Progenitor cell of endocrine pancreas (in vitro differentiated cells): ENCODE data around the gene SHISA6. TPM values are rescaled to one million over a fixed set of nuclear protein-coding genes. Genes with fewer than 3 reads are reported as not detected.
A peak's percentile ranks its signal among the peaks of the same experiment; 100 is the strongest.

Experiments
- DNase-seq: peaks from one replicate; pipeline ENCODE4 v3.0.0; 2021; ENCODE audit warnings: low spot score; ENCODE audit not compliant: unreplicated experiment
- H3K27ac Mint-ChIP-seq: 2 replicates; pipeline ENCODE4 v1.8.0; 2021; ENCODE audit warnings: mild to moderate bottlenecking, moderate library complexity, mixed read lengths
- H3K27me3 Mint-ChIP-seq: 2 replicates; pipeline ENCODE4 v1.8.0; 2021; ENCODE audit warnings: mixed read lengths
- H3K36me3 Mint-ChIP-seq: 2 replicates; pipeline ENCODE4 v1.8.0; 2022; ENCODE audit warnings: mixed read lengths; ENCODE audit not compliant: insufficient read depth
- H3K4me1 Mint-ChIP-seq: 2 replicates; pipeline ENCODE4 v1.8.0; 2021; ENCODE audit warnings: low read depth, mixed read lengths
- H3K4me3 Mint-ChIP-seq: 2 replicates; pipeline ENCODE4 v1.8.0; 2021; ENCODE audit warnings: low read depth, mild to moderate bottlenecking, moderate library complexity, mixed read lengths
- H3K9me3 Mint-ChIP-seq: 2 replicates; pipeline ENCODE4 v1.8.0; 2021; ENCODE audit warnings: low read depth, mixed read lengths
- total RNA-seq: library from RNA; stranded (reverse); gene quantifications from 2 replicates; pipeline ENCODE4 v1.2.1, GENCODE V29; 2021
- TF ChIP-seq, protein P1 (sequence below): fragments of 200-600 bp; sonication (generic); IDR thresholded peaks from one replicate; pipeline ENCODE4 v1.5.0; 2021; ENCODE audit warnings: antibody characterized with exemption, mild to moderate bottlenecking; ENCODE audit not compliant: unreplicated experiment

The SHISA6 gene
- total RNA-seq, 1 donor from 2014 or later, result 1.0 TPM

DNA sequence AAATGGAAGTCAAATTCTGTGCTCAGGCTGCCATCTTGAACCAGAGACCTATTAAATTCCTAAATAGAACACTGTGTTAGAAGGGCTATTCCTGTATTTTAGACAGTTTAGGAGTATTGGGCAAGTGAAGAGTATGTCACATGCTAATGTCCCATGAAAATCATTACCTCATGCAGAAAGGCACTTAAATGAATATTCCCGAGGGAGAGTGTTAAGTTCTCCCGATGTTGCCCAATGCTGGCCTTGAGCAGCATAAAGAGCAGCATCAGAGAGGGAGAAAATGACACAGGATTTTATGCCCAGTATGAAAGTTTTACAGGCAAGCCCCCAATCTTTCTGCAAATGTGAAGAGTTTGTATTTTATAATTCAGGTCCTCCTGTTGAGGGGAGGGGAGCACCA lies 28.2 kb upstream of the SHISA6 start:
- no peaks in the 10 kb centered on the region for H3K27me3 Mint-ChIP-seq
- no peak for DNase-seq
- H3K27ac Mint-ChIP-seq, result no peak overlapping the region
- H3K9me3 Mint-ChIP-seq, result peaks cover 20% of the 10 kb centered on the region
- TF ChIP-seq, protein P1, sequence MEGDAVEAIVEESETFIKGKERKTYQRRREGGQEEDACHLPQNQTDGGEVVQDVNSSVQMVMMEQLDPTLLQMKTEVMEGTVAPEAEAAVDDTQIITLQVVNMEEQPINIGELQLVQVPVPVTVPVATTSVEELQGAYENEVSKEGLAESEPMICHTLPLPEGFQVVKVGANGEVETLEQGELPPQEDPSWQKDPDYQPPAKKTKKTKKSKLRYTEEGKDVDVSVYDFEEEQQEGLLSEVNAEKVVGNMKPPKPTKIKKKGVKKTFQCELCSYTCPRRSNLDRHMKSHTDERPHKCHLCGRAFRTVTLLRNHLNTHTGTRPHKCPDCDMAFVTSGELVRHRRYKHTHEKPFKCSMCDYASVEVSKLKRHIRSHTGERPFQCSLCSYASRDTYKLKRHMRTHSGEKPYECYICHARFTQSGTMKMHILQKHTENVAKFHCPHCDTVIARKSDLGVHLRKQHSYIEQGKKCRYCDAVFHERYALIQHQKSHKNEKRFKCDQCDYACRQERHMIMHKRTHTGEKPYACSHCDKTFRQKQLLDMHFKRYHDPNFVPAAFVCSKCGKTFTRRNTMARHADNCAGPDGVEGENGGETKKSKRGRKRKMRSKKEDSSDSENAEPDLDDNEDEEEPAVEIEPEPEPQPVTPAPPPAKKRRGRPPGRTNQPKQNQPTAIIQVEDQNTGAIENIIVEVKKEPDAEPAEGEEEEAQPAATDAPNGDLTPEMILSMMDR, result no peak
- no peak overlapping the region for H3K4me3 Mint-ChIP-seq
- H3K4me1 Mint-ChIP-seq, result peaks cover 1% of the 10 kb centered on the region
- H3K36me3 Mint-ChIP-seq, result peaks cover 2% of the 10 kb centered on the region

DNA sequence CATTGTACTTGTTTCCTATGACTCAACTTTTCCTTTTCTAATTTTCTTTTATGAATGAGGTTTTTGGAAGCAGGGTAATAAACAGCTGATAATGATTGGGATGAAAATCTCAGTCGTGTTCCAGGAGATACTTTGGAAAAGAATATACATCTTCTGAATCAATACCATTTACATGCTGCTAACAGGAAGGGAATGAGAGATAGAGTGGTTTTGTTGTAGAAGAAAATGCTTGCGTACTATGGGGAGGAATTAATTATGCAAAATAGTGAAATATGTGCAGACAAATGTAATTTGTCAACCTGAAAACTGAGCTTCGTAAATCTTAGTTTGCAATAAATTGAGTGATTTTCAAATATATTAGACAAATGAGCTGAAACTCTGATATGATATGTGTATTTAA lies 24.0 kb upstream of the SHISA6 start:
- H3K27ac Mint-ChIP-seq, result no peak overlapping the region
- no peak overlapping the region for H3K4me3 Mint-ChIP-seq
- H3K9me3 Mint-ChIP-seq, result peaks cover under 1% of the 10 kb centered on the region
- TF ChIP-seq, protein P1, result no peak
- no peaks in the 10 kb centered on the region for H3K36me3 Mint-ChIP-seq
- peaks cover 10% of the 10 kb centered on the region for H3K4me1 Mint-ChIP-seq
- no peak for DNase-seq
- H3K27me3 Mint-ChIP-seq, result peaks cover 5% of the 10 kb centered on the region

DNA sequence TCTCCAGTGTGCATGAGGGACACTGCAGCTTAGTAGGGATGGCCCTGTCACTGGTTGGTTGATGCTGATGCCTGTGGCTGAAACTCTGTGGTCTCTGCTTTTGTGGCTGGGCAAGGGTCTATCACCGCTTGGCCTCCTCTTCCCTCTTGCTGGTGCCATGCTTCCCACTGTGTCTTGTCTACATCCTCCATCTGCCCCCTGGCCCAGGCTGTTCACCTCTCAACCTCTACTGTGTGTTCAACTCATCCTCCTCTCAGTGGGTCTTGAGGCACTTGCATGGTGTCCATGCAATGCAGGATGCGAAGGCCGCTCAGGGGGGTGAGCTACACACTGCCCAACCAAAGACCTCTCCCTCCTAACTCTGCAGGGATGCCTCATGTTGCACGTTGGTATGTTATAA lies 19.8 kb upstream of the SHISA6 start:
- H3K36me3 Mint-ChIP-seq, result no peaks in the 10 kb centered on the region
- peaks cover 12% of the 10 kb centered on the region for H3K4me1 Mint-ChIP-seq
- TF ChIP-seq, protein P1, result no peak
- no peaks in the 10 kb centered on the region for H3K9me3 Mint-ChIP-seq
- no peak for DNase-seq
- peaks cover 7% of the 10 kb centered on the region for H3K27me3 Mint-ChIP-seq
- peak overlapping the region; percentile 86 for H3K27ac Mint-ChIP-seq
- no peak overlapping the region for H3K4me3 Mint-ChIP-seq

DNA sequence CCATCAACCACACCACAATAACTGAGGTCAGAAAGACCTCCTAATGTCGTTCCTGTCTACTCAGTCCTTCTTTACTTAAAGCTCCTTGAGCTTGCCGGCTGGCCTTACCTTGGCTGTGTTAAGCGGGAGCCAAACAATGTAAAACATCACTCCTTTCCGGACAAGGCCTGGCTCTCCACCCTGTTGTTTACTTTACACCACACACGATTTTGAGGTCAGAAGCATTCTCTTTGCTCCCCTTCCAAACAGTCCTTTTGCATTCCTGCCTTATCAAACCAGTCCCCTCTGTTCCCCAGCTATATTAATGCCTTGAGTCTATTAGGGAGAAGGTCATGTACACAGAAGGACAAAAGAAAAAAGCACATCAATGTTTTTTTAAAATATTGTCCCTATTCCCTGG lies 19.3 kb upstream of the SHISA6 start:
- H3K36me3 Mint-ChIP-seq, result no peaks in the 10 kb centered on the region
- no peak for DNase-seq
- no peak overlapping the region for H3K4me3 Mint-ChIP-seq
- H3K27ac Mint-ChIP-seq, result peak overlapping the region; percentile 86
- TF ChIP-seq, protein P1, result no peak
- H3K27me3 Mint-ChIP-seq, result peaks cover 7% of the 10 kb centered on the region
- H3K9me3 Mint-ChIP-seq, result no peaks in the 10 kb centered on the region
- H3K4me1 Mint-ChIP-seq, result peaks cover 12% of the 10 kb centered on the region

DNA sequence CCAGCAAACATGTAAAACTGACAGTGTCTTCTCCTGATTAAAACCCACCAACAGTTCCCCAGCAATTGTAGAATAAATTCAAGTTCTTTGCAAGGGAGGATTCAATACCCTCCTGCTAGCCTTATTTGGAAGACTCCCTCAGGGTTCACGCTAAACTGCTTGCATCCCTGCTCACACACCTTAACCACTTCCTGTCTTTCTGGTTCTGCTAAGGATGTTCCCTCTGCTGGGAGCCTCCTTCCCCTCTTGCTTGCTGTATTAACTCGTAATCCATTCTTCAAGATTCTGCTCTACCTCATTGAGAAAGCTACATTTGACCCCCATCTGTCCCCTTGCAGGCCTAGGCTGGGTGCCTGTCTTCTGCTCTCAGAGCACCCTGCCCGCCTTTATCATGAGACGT lies 2.3 kb upstream of the SHISA6 start:
- Mint-ChIP-seq H3K9me3 (peaks cover under 1% of the 10 kb centered on the region), H3K4me1 (no peaks in the 10 kb centered on the region), H3K27ac (no peak overlapping the region), H3K27me3 (peaks cover 72% of the 10 kb centered on the region), H3K4me3 (no peak overlapping the region), H3K36me3 (no peaks in the 10 kb centered on the region)
- TF ChIP-seq, protein P1, result no peak
- no peak for DNase-seq
